ENCODE measurements around the gene SH3GL1. TPM values are rescaled to one million over a fixed set of nuclear protein-coding genes. Genes with fewer than 3 reads are reported as not detected.
A peak's percentile ranks its signal among the peaks of the same experiment; 100 is the strongest.

Gene SH3GL1
- total and polyA plus RNA-seq, 10 of the 15 experiments (the other 5 are each of a cell fraction or from before 2014, with no cell fraction given), result 0.93 to 47.4 (median 28.4) TPM

DNA sequence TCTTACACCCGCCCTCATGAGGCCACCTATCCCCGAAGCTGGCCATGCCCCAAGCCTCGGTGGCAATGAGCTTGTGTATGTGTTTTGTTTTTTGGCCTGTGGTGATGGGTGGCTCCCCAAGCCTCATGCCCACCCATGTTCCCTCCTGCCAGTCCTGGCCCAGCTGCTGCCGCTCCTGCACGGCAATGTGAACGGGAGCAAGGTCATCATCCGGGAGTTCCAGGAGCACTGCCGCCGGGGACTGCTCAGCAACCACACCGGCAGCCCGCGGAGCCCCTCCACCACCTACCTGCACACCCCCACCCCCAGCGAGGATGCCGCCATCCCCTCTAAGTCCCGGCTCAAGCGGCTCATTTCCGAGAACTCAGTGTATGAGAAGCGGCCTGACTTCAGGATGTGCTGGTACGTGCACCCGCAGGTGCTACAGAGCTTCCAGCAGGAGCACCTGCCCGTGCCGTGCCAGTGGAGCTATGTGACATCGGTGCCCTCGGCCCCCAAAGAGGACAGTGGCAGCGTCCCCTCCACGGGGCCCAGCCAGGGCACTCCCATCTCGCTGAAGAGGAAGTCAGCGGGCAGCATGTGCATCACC, 32.7 kb upstream of the SH3GL1 start (continued):
- TF ChIP-seq, protein P1, sequence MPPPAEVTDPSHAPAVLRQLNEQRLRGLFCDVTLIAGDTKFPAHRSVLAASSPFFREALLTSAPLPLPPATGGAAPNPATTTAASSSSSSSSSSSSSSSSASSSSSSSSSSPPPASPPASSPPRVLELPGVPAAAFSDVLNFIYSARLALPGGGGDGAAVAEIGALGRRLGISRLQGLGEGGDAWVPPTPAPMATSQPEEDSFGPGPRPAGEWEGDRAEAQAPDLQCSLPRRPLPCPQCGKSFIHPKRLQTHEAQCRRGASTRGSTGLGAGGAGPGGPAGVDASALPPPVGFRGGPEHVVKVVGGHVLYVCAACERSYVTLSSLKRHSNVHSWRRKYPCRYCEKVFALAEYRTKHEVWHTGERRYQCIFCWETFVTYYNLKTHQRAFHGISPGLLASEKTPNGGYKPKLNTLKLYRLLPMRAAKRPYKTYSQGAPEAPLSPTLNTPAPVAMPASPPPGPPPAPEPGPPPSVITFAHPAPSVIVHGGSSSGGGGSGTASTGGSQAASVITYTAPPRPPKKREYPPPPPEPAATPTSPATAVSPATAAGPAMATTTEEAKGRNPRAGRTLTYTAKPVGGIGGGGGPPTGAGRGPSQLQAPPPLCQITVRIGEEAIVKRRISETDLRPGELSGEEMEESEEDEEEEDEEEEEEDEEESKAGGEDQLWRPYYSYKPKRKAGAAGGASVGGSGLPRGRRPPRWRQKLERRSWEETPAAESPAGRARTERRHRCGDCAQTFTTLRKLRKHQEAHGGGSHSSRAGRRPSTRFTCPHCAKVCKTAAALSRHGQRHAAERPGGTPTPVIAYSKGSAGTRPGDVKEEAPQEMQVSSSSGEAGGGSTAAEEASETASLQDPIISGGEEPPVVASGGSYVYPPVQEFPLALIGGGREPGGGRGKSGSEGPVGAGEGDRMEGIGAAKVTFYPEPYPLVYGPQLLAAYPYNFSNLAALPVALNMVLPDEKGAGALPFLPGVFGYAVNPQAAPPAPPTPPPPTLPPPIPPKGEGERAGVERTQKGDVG (CRISPR knock-in tag; IDR thresholded peaks at IDR 0.05), result no peak
- no peak for TF ChIP-seq ZNF24 (IDR thresholded peaks at IDR 0.05)

DNA sequence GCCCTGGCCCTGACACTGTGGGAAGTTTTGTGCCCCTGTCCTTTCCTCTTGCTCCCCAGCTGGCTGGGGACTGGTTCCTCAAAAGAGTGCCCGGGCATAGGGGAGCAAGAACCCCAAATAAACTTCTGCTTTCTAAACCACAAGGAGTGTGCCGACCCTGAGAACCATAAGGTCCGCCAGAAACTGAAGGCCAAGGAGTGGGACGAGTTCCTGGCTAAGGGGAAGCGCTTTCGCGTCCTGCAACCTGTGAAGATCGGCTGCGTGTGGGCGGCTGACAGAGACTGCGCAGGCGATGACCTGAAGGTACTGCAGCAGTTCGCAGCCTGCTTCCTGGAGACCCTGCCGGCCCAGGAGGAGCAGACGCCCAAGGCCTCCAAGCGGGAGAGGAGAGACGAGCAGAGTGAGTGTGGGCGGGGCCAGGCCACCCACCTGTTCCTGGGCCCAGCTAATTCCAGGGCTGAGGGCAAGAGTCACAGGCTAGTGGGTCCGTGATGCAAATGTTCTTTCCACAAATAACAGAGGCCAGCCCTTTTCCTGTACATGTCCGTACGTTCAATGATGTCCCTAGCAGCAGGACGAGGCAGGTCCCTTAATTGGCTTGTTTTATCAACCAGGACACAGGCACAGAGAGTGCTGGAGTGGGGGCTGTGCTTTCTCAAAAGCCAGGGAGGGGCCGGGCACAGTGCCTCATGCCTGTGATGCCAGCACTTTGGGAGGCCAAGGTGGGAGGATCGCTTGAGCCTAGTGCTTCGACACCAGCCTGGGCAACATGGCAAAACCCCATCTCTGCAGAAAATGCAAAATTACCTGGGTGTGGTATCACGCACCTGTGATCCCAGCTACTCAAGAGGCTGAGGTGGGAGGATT, 31.7 kb upstream of the SH3GL1 start:
- ATAC-seq (peak; percentile 43), FAIRE-seq (no peak), DNase-seq (ENCODE audit: low read depth, low spot score) (peak; percentile 12)
- no peaks in the 10 kb centered on the region for H4K20me1 ChIP-seq (ENCODE audit: control insufficient read depth, insufficient read depth)
- 41% methylated on average over 26 of the region's 26 CpGs for WGBS (ENCODE audit: insufficient coverage, insufficient replicate concordance, low lambda C conversion rate, missing lambda C conversion rate)
- no TSS peak for BruUV-seq (replicated peaks)
- H3K4me1 ChIP-seq (ENCODE audit: control insufficient read depth, insufficient read depth, low read length), result peaks cover 21% of the 10 kb centered on the region
- H3K27me3 ChIP-seq (replicated peaks in 1 of 2; ENCODE audit: control insufficient read depth in 2 of 2, insufficient read depth in 2 of 2, low read length in 1 of 2), result no peaks in the 10 kb centered on the region
- peak overlapping the region; percentile 35; the same call in 1 of the 2 replicates for H3K9ac ChIP-seq (ENCODE audit: control insufficient read depth, insufficient read depth, low read length)
- no peaks in the 10 kb centered on the region for H3K9me3 ChIP-seq (replicated peaks; ENCODE audit: control insufficient read depth, insufficient read depth, low read length)
- H3K4me3 ChIP-seq, result no peak overlapping the region
- H3K36me3 ChIP-seq (ENCODE audit: control insufficient read depth in 2 of 2, insufficient read depth in 2 of 2, low read length in 1 of 2), result peaks cover 22 to 40% of the 10 kb centered on the region in 2 experiments
- ChIA-PET SMC1A (ENCODE audit: uncharacterized antibody, unreplicated experiment) (no interaction called here), CTCF (no interaction called here), RAD21 (ENCODE audit: unreplicated experiment) (no interaction called here), POLR2A (no interaction called here)
- H2AFZ ChIP-seq (ENCODE audit: control insufficient read depth, low read depth, low read length), result peak overlapping the region; percentile 61
- in situ Hi-C loops (cut with MboI) (no loop called here), intact Hi-C loops (cut with micrococcal nuclease; ENCODE audit: unreplicated experiment) (no loop called here)
- H3K27ac ChIP-seq (ENCODE audit: control insufficient read depth, insufficient read depth), result peak overlapping the region; percentile 74
- H3K4me2 ChIP-seq (ENCODE audit: control insufficient read depth, insufficient read depth), result peak overlapping the region; percentile 72
- no peaks in the 10 kb centered on the region for H3K79me2 ChIP-seq (ENCODE audit: control insufficient read depth, insufficient read depth, low read length)
- TF ChIP-seq EED (IDR thresholded peaks at IDR 0.05; ENCODE audit: low read depth), result peak; percentile 76
- no peak for TF ChIP-seq TCF7 (IDR thresholded peaks at IDR 0.05; ENCODE audit: borderline replicate concordance)
- peak in 1 of 2 experiments; percentile 37; a peak in 2 of 4 replicates for TF ChIP-seq IKZF2 (IDR thresholded peaks at IDR 0.05)
- TF ChIP-seq KLF5 (IDR thresholded peaks at IDR 0.05; ENCODE audit: partially characterized antibody), result no peak
- TF ChIP-seq POLR2A (IDR thresholded peaks at IDR 0.05; ENCODE audit: low read depth, low read length), result peak; percentile 48
- TF ChIP-seq POU2F2 (IDR thresholded peaks at IDR 0.05; ENCODE audit: borderline replicate concordance, low read depth, low read length), result no peak
- TF ChIP-seq, protein P2, sequence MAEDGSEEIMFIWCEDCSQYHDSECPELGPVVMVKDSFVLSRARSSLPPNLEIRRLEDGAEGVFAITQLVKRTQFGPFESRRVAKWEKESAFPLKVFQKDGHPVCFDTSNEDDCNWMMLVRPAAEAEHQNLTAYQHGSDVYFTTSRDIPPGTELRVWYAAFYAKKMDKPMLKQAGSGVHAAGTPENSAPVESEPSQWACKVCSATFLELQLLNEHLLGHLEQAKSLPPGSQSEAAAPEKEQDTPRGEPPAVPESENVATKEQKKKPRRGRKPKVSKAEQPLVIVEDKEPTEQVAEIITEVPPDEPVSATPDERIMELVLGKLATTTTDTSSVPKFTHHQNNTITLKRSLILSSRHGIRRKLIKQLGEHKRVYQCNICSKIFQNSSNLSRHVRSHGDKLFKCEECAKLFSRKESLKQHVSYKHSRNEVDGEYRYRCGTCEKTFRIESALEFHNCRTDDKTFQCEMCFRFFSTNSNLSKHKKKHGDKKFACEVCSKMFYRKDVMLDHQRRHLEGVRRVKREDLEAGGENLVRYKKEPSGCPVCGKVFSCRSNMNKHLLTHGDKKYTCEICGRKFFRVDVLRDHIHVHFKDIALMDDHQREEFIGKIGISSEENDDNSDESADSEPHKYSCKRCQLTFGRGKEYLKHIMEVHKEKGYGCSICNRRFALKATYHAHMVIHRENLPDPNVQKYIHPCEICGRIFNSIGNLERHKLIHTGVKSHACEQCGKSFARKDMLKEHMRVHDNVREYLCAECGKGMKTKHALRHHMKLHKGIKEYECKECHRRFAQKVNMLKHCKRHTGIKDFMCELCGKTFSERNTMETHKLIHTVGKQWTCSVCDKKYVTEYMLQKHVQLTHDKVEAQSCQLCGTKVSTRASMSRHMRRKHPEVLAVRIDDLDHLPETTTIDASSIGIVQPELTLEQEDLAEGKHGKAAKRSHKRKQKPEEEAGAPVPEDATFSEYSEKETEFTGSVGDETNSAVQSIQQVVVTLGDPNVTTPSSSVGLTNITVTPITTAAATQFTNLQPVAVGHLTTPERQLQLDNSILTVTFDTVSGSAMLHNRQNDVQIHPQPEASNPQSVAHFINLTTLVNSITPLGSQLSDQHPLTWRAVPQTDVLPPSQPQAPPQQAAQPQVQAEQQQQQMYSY (CRISPR knock-in tag; IDR thresholded peaks at IDR 0.05), result no peak
- peak in 1 of 2 experiments; percentile 68; a peak in 2 of 3 replicates for TF ChIP-seq EGR1 (IDR thresholded peaks at IDR 0.05; ENCODE audit: borderline replicate concordance in 1 of 2, low read depth in 2 of 2, low read length in 2 of 2)
- TF ChIP-seq, protein P3, sequence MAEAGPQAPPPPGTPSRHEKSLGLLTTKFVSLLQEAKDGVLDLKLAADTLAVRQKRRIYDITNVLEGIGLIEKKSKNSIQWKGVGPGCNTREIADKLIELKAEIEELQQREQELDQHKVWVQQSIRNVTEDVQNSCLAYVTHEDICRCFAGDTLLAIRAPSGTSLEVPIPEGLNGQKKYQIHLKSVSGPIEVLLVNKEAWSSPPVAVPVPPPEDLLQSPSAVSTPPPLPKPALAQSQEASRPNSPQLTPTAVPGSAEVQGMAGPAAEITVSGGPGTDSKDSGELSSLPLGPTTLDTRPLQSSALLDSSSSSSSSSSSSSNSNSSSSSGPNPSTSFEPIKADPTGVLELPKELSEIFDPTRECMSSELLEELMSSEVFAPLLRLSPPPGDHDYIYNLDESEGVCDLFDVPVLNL (IDR thresholded peaks at IDR 0.05; ENCODE audit: low read depth, low read length), result no peak
- no peak for TF ChIP-seq FOS (IDR thresholded peaks at IDR 0.05; ENCODE audit: borderline replicate concordance, extremely low read depth, insufficient read length)
- peak; percentile 50 for TF ChIP-seq IKZF1 (conservative IDR thresholded peaks at IDR 0.05)
